Peyer's patch (tissue), 4 donors: ENCODE data around the gene PASK.

Experiments used
- CTCF ChIP-seq, 6 experiments: fragments of 450-650 bp in 4 of 6; fragments of 200-600 bp in 2 of 6; sonication (generic) in 1 of 6; IDR thresholded peaks; one replicate each; pipeline ENCODE4 v1.5.1; 2017 to 2019; ENCODE audit warnings: antibody characterized with exemption in 6 of 6, mild to moderate bottlenecking in 3 of 6, moderate library complexity in 1 of 6
- POLR2A ChIP-seq, 2 donors: fragments of 450-650 bp; IDR thresholded peaks; one replicate each; pipeline ENCODE4 v1.5.1; 2017; ENCODE audit warnings: antibody characterized with exemption in 2 of 2, mild to moderate bottlenecking in 2 of 2, moderate library complexity in 2 of 2

GRCh38 chr2:241153616-241154015 is 4.3 kb upstream of the PASK start:
- TF ChIP-seq CTCF (IDR thresholded peaks at IDR 0.05) (no peak), POLR2A (IDR thresholded peaks at IDR 0.05) (no peak)
